ENCODE measurements around the gene DYNLRB1. TPM values are rescaled to one million over a fixed set of nuclear protein-coding genes. Genes with fewer than 3 reads are reported as not detected.

Gene DYNLRB1
- total and polyA plus RNA-seq, 4 donors = 120 to 305 (median 223) TPM

DNA sequence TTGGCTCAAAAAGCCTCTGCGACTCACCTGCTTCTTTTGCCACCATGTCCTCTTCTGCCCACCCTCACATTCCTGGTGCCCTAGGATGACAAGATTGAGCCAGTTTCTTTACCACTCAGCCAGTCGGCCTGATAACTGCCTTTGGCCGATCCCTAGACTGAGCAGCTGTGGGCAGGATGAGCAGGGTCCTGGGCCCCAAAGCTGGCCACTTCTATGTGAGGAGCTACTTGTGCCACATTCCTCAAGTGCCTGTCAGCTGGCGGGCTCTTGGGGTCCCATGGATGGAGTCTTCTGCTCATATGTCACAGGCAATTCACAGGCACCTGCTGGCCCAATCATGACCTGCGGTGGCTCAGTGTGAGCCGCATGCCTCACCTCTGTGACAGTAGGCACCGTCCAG is 16.5 kb downstream of the DYNLRB1 start:
- peaks cover 0 to 16% of the 10 kb centered on the region in 2 donors for H3K36me3 ChIP-seq (ENCODE audit: control insufficient read depth in 1 of 2, insufficient read depth in 2 of 2, low read length in 1 of 2)
- H3K4me1 ChIP-seq (ENCODE audit: control insufficient read depth in 1 of 2, insufficient read depth in 2 of 2, low read length in 2 of 2) = no peaks in the 10 kb centered on the region
- no peaks in the 10 kb centered on the region for H3K27me3 ChIP-seq (ENCODE audit: control insufficient read depth in 1 of 2, insufficient read depth in 2 of 2, low read length in 1 of 2)
- intact Hi-C loops (cut with DNase I) = no loop called here
- H3K9me3 ChIP-seq (ENCODE audit: control insufficient read depth, low read length) = no peaks in the 10 kb centered on the region
- ATAC-seq (ENCODE audit: low FRiP score) (no peak), DNase-seq (no peak)
- 88 to 92% methylated on average over 7 of the region's 7 CpGs for WGBS, 2 donors
- H3K4me3 ChIP-seq (ENCODE audit: low read length in 2 of 2) = no peak overlapping the region
- H3K27ac ChIP-seq (ENCODE audit: low read depth in 1 of 2, low read length in 2 of 2) = no peak overlapping the region

DNA sequence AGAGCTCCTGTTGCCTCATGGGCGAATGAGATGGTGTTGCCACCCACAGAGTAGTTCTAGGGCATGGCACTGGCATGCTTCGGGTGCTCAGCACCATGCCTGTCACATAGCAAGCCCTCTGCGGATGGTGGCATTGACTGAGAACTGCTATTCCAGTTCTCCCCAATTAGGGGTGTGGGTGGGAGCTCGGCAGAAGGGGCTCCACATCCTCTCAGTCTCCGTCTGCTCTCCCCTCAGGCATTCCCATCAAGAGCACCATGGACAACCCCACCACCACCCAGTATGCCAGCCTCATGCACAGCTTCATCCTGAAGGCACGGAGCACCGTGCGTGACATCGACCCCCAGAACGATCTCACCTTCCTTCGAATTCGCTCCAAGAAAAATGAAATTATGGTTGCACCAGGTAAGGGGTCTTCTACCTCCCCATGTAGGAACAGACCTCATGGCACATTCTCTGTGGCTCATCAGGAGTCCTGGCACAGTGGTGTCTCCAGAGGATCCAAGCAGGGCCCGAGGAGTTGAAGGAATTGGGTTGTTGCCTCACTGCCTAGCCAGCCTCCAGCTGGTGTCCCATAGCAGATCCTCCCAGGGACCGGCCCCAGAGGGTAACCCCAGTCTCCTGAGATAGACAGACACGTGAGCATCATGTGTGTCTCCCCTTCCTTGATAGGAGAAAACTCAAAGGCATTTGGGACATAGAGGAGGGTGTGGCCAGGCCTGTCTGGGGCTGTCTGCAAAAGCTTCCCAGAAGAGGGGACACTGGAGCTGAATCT is 18.4 kb downstream of the DYNLRB1 start:
- Histone ChIP-seq H3K27ac (ENCODE audit: low read depth in 1 of 2, low read length in 2 of 2) (no peak overlapping the region), H3K27me3 (ENCODE audit: control insufficient read depth in 1 of 2, insufficient read depth in 2 of 2, low read length in 1 of 2) (no peaks in the 10 kb centered on the region), H3K36me3 (ENCODE audit: control insufficient read depth in 1 of 2, insufficient read depth in 2 of 2, low read length in 1 of 2) (peaks cover 0 to 16% of the 10 kb centered on the region in 2 donors), H3K4me1 (ENCODE audit: control insufficient read depth in 1 of 2, insufficient read depth in 2 of 2, low read length in 2 of 2) (no peaks in the 10 kb centered on the region), H3K4me3 (ENCODE audit: low read length in 2 of 2) (no peak overlapping the region), H3K9me3 (ENCODE audit: control insufficient read depth, low read length) (no peaks in the 10 kb centered on the region)
- ATAC-seq (ENCODE audit: low FRiP score) = no peak
- 89% methylated on average over 15 of the region's 15 CpGs for WGBS, 2 donors
- no peak for DNase-seq
- intact Hi-C loops (cut with DNase I) = no loop called here

DNA sequence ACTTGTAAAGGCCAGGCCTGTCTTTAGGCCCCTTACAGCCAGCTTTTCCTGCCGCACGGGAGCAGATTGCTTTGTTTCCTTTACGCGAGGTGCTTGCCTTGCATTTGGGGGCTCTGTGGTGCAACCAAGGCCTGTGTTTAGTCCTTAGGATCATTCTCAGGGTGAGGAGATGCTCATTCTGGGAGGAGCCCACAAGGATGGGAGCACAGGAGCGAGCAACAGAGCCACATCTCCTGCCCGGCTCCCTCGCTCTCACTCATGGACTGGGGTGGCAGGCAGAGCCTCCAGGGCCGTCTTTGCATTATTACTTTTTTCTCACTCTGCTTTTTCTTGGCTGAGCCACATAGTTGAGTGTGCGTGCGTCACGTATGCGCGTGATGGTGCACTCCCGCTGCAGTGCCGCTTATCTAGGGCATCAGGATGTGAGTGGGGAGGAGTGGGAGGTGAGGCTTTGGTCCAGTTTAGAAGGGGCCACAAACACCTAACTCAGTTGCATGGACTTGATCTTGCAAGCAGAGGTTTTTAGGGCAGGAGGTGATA is 19.1 kb downstream of the DYNLRB1 start:
- no peak overlapping the region for H3K27ac ChIP-seq (ENCODE audit: low read depth in 1 of 2, low read length in 2 of 2)
- ATAC-seq (ENCODE audit: low FRiP score) = no peak
- no peaks in the 10 kb centered on the region for H3K9me3 ChIP-seq (ENCODE audit: control insufficient read depth, low read length)
- no peak overlapping the region for H3K4me3 ChIP-seq (ENCODE audit: low read length in 2 of 2)
- no peaks in the 10 kb centered on the region for H3K27me3 ChIP-seq (ENCODE audit: control insufficient read depth in 1 of 2, insufficient read depth in 2 of 2, low read length in 1 of 2)
- peaks cover 0 to 16% of the 10 kb centered on the region in 2 donors for H3K36me3 ChIP-seq (ENCODE audit: control insufficient read depth in 1 of 2, insufficient read depth in 2 of 2, low read length in 1 of 2)
- 91 to 93% methylated on average over 15 of the region's 15 CpGs for WGBS, 2 donors
- DNase-seq = no peak
- H3K4me1 ChIP-seq (ENCODE audit: control insufficient read depth in 1 of 2, insufficient read depth in 2 of 2, low read length in 2 of 2) = no peaks in the 10 kb centered on the region
- intact Hi-C loops (cut with DNase I) = no loop called here

DNA sequence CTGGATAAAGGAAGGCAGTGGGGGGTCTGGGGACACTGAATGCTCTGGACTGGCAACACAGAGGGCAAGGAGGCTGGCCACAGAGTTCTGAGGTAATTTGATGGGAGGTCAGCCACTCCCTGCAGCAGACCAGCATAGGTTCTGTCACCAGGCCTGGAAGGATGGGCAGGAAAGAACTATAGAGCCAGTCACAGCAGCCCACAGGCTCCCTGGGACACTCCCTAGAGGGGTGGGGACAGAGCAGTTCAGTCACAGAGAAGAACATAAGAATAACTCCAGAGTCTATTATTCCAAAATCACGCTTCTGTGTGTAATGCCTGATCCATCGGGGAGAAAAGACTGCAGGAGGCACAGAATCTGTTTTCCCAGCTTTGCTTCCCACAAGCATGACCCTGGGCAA is 19.6 kb downstream of the DYNLRB1 start:
- no peaks in the 10 kb centered on the region for H3K27me3 ChIP-seq (ENCODE audit: control insufficient read depth in 1 of 2, insufficient read depth in 2 of 2, low read length in 1 of 2)
- H3K9me3 ChIP-seq (ENCODE audit: control insufficient read depth, low read length) = no peaks in the 10 kb centered on the region
- DNase-seq (no peak), ATAC-seq (ENCODE audit: low FRiP score) (no peak)
- H3K4me3 ChIP-seq (ENCODE audit: low read length in 2 of 2) = no peak overlapping the region
- H3K27ac ChIP-seq (ENCODE audit: low read depth in 1 of 2, low read length in 2 of 2) = no peak overlapping the region
- no peaks in the 10 kb centered on the region for H3K4me1 ChIP-seq (ENCODE audit: control insufficient read depth in 1 of 2, insufficient read depth in 2 of 2, low read length in 2 of 2)
- peaks cover 0 to 16% of the 10 kb centered on the region in 2 donors for H3K36me3 ChIP-seq (ENCODE audit: control insufficient read depth in 1 of 2, insufficient read depth in 2 of 2, low read length in 1 of 2)
- 92% methylated on average over 2 of the region's 2 CpGs for WGBS, 2 donors
- intact Hi-C loops (cut with DNase I) = no loop called here

DNA sequence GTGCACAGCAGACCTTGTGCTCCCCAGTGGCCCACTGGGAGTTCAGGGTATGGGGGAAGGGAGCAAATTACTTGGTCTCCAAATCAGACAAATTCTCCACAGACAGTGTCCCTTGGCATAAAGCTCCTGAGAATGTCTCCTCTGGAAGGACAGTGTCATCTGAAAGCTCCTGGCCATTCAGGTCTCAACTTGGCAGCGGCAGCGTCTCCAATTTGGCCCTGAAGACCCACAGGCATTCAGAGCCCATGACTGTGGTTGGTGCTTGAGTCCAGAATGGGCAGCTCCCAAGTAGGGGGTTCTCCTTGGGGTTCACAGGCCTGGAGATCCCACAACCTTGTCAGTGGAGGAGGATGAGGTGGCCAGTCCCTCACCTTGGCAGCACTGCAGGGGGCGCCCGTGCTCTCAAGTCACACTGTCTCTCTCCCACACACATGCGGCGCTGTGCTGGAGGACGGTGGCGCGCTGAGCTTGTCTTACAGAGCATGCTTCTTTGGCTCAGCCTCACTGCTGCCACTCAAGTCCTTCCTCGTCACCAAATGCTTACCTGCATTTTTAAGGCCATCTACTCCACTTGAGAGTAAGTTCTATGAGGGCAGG is 20.7 kb downstream of the DYNLRB1 start:
- intact Hi-C loops (cut with DNase I) = no loop called here

DNA sequence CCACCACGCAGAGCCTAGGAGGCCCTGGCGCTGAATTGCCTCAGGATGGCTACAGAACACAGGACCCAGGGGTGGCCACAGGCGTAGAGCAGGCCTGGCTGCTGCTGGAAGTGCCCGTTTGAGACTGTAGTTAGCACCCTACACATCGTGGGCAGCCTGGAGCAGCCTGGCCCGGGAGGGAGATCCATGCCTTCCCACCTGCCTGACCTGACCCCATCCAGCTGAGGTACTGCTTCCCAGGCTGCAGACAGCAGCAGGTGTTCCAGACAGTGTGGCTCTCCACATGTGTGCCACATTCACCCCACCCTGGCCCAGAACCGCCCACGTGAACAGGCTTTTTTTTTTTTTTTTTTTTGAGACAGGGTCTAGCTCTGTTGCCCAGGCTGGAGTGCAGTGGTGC is 21.4 kb downstream of the DYNLRB1 start:
- Histone ChIP-seq H3K27ac (ENCODE audit: low read depth in 1 of 2, low read length in 2 of 2) (no peak overlapping the region), H3K4me1 (ENCODE audit: control insufficient read depth in 1 of 2, insufficient read depth in 2 of 2, low read length in 2 of 2) (no peaks in the 10 kb centered on the region), H3K9me3 (ENCODE audit: control insufficient read depth, low read length) (no peaks in the 10 kb centered on the region), H3K4me3 (ENCODE audit: low read length in 2 of 2) (no peak overlapping the region), H3K36me3 (ENCODE audit: control insufficient read depth in 1 of 2, insufficient read depth in 2 of 2, low read length in 1 of 2) (peaks cover 0 to 19% of the 10 kb centered on the region in 2 donors), H3K27me3 (ENCODE audit: control insufficient read depth in 1 of 2, insufficient read depth in 2 of 2, low read length in 1 of 2) (no peaks in the 10 kb centered on the region)
- DNase-seq = peak; percentile 37 to 53
- WGBS, 2 donors = 85 to 88% methylated on average over 8 of the region's 8 CpGs
- no peak for ATAC-seq (ENCODE audit: low FRiP score)
- intact Hi-C loops (cut with DNase I) = no loop called here

More for the DNA sequence above, 20.7 kb downstream of the DYNLRB1 start:
- H3K9me3 ChIP-seq (ENCODE audit: control insufficient read depth, low read length) = no peaks in the 10 kb centered on the region
- 77 to 88% methylated on average over 10 of the region's 10 CpGs for WGBS, 2 donors
- H3K36me3 ChIP-seq (ENCODE audit: control insufficient read depth in 1 of 2, insufficient read depth in 2 of 2, low read length in 1 of 2) = peaks cover 0 to 19% of the 10 kb centered on the region in 2 donors
- no peaks in the 10 kb centered on the region for H3K27me3 ChIP-seq (ENCODE audit: control insufficient read depth in 1 of 2, insufficient read depth in 2 of 2, low read length in 1 of 2)
- DNase-seq = peak in 1 of 2 donors; percentile 76
- ATAC-seq (ENCODE audit: low FRiP score) = no peak
- H3K4me1 ChIP-seq (ENCODE audit: control insufficient read depth in 1 of 2, insufficient read depth in 2 of 2, low read length in 2 of 2) = no peaks in the 10 kb centered on the region
- no peak overlapping the region for H3K4me3 ChIP-seq (ENCODE audit: low read length in 2 of 2)
- H3K27ac ChIP-seq (ENCODE audit: low read depth in 1 of 2, low read length in 2 of 2) = no peak overlapping the region

DNA sequence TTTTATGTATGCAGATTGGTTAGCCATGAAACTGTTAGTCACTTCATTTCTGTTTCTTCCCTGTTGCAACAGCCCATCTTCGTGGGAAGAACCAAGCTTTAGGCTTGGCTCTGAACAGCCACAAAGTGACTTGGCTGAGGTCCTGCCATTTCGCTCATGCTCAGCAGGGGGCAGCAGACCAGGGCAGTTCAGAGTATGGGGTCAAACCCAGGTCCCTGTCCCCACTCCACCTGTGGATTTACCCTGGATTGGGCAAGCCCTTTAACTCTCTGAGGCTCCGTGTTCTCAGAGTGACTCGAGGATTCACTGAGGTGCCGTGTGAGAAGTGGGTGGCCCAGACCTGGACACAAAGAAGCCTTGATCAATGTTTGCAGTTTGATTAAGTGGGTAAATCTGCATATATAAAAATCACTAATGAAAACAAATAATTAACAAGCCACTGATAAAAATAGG is 22.5 kb downstream of the DYNLRB1 start:
- DNase-seq (peak in 1 of 2 donors; percentile 79), ATAC-seq (ENCODE audit: low FRiP score) (peak; percentile 68)
- 46 to 58% methylated on average over 5 of the region's 5 CpGs for WGBS, 2 donors
- no peak overlapping the region for H3K4me3 ChIP-seq (ENCODE audit: low read length in 2 of 2)
- intact Hi-C loops (cut with DNase I) = no loop called here
- H3K9me3 ChIP-seq (ENCODE audit: control insufficient read depth, low read length) = no peaks in the 10 kb centered on the region
- no peaks in the 10 kb centered on the region for H3K27me3 ChIP-seq (ENCODE audit: control insufficient read depth in 1 of 2, insufficient read depth in 2 of 2, low read length in 1 of 2)
- H3K27ac ChIP-seq (ENCODE audit: low read depth in 1 of 2, low read length in 2 of 2) = no peak overlapping the region
- H3K36me3 ChIP-seq (ENCODE audit: control insufficient read depth in 1 of 2, insufficient read depth in 2 of 2, low read length in 1 of 2) = peaks cover 0 to 18% of the 10 kb centered on the region in 2 donors
- no peaks in the 10 kb centered on the region for H3K4me1 ChIP-seq (ENCODE audit: control insufficient read depth in 1 of 2, insufficient read depth in 2 of 2, low read length in 2 of 2)

DNA sequence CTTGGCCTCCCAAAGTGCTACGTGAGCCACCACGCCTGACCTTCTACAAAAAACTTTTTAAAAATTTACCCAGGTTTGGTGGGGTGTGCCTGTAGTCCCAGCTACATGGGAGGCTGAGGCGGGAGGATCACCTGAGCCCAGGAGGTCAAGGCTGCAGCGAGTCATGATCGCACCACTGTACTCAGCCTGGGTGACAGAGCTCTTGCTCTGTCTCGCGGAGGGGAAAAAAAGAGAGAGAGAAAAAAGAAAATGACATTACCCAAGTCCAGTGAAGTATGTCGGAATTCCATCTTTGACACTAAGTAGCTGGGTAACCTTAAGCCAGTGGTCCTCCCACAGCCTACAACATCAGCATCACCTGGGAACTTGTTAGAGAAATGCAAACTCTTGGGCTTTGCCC is 23.5 kb downstream of the DYNLRB1 start:
- DNase-seq (peak in 1 of 2 donors; percentile 10), ATAC-seq (ENCODE audit: low FRiP score) (no peak)
- Histone ChIP-seq H3K36me3 (ENCODE audit: control insufficient read depth in 1 of 2, insufficient read depth in 2 of 2, low read length in 1 of 2) (peaks cover 0 to 12% of the 10 kb centered on the region in 2 donors), H3K27me3 (ENCODE audit: control insufficient read depth in 1 of 2, insufficient read depth in 2 of 2, low read length in 1 of 2) (no peaks in the 10 kb centered on the region), H3K4me1 (ENCODE audit: control insufficient read depth in 1 of 2, insufficient read depth in 2 of 2, low read length in 2 of 2) (no peaks in the 10 kb centered on the region), H3K9me3 (ENCODE audit: control insufficient read depth, low read length) (no peaks in the 10 kb centered on the region), H3K27ac (ENCODE audit: low read depth in 1 of 2, low read length in 2 of 2) (no peak overlapping the region), H3K4me3 (ENCODE audit: low read length in 2 of 2) (no peak overlapping the region)
- intact Hi-C loops (cut with DNase I) = no loop called here
- WGBS, 2 donors = 92 to 95% methylated on average over 8 of the region's 8 CpGs
